Stomach (tissue), 4 donors: Measurements from ENCODE around the gene PIK3R6.

Source experiments
- CTCF ChIP-seq, 7 experiments: fragments of 450-650 bp in 4 of 7; fragments of 200-600 bp in 3 of 7; sonication (generic) in 3 of 7; IDR thresholded peaks; one replicate each; pipeline ENCODE4 v1.5.1; 2016 to 2019; ENCODE audit warnings: antibody characterized with exemption in 7 of 7, control low read depth in 2 of 7, mild to moderate bottlenecking in 1 of 7
- POLR2A ChIP-seq, 4 donors: fragments of 450-650 bp; IDR thresholded peaks; one replicate each; pipeline ENCODE4 v1.6.1; 2016; ENCODE audit warnings: antibody characterized with exemption in 4 of 4, control low read depth in 2 of 4, mild to moderate bottlenecking in 1 of 4, moderate library complexity in 1 of 4

GRCh38 chr17:8900626-8901585 is 33.4 kb upstream of the PIK3R6 start:
- TF ChIP-seq POLR2A (IDR thresholded peaks at IDR 0.05) (no peak), CTCF (IDR thresholded peaks at IDR 0.05) (no peak)
